NCI-H1417 treated with DMSO at 0.1 percent for 48 hours (cell line): ENCODE results near the gene HAO2.
"Not testable (repeated sequence)": the region's sequence is repeated elsewhere in the genome, so short reads cannot be mapped to it uniquely, and the experiment has no call there.

Experiments used
- DNase-seq: peaks from one replicate; lab custom pipeline; 2025; lab: John Stamatoyannopoulos, UW

The HAO2 gene

GRCh38 chr1:119345398-119345797 lies 23.2 kb upstream of the HAO2 start:
- no peak for DNase-seq

GRCh38 chr1:119347858-119348257 lies 20.7 kb upstream of the HAO2 start:
- DNase-seq, result no peak

GRCh38 chr1:119348941-119349340 lies 19.6 kb upstream of the HAO2 start:
- DNase-seq, result no peak

GRCh38 chr1:119350866-119351265 lies 17.7 kb upstream of the HAO2 start:
- not testable (repeated sequence) for DNase-seq

DNA sequence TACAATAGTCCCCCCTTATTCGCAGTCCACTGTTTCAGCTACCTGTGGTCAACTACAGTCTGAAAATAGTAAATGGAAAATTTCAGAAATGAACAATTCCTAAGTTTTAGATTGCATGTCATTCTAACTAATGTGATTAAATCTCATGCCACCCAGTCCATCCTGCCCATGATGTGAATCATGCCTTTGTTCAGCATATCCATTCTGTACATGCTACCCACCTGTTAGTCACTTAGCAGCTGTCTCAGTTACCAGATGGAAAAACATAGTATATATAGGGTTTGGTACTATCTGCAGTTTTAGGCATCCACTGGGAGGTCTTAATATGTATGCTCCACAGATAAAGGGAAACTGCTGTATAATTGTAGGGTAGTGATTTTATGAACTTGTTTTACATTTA lies 16.6 kb upstream of the HAO2 start:
- DNase-seq, result no peak

DNA sequence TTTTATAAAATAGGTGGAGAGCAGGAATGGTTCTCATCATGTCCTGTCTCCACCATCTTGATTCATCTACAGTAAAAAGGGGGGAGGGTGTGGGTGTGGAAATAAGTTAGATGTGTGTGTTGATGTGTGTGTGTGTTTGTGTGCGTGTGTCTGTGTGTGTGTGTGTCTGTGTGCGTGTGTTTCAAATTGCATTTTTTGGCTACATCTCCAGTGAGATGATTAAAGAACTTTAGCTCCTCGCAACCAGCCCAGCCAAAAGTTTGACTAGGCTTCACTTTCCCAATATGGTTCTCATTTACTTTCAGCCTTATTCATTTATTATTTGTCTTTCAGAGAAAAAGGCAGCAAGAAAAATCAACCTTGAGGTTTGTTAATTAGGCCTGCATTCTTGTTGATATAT lies 14.7 kb upstream of the HAO2 start:
- DNase-seq, result no peak

DNA sequence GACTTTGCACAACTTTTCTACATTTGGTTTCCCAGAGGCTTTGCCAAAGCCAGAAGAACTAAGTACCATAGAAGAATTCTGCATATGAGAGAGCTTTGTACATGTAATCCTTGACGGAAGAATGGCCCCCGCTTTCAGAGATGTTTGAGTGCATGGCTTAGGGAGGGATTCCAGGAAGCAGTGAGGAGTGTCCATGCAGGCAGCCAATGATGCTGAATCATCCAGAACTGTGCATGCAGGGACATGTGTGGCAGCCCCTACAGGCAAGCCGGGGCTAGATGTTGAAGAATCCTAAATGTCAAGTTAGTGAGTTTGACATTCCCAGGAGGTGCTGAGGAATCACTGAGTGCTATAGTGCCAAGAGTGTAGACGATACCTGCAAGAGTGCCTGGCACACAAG lies 9.9 kb upstream of the HAO2 start:
- DNase-seq, result no peak

DNA sequence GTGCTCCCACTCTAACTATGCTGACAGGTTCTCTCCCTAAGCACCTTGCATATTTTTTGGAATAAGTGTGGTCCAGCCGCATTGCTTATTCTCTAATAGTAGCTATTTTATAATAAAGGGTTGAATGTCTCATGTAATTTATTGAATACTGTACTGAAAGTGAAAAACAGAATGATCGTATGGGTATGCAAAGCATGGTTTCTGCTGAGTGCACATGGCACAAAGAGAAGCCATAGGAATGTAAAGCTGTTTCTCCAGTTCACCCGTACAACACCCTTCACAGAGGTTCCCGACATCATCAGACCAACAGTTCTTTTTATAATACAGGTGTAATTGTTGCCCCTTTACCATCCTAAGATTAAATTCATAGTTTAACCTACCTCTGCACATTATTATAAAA lies 8.9 kb upstream of the HAO2 start:
- no peak for DNase-seq

DNA sequence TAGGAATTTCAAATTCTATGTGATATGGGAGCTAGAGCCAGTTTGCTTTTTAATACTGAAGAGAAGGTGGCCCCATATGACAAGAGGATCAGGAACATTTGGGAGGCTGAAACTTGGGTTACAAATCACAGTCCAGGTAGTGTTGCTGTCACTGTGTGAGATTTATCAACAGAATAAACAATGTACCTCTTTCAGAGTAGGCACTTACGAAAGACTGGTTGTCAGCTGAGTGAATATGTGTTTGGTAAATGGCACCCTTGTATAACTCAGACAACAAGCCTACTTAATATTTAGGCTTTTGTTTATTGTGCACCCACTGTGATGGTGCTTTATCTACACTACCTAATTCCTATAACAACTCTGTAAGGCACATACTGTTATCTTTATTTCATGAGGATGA lies 7.4 kb upstream of the HAO2 start:
- DNase-seq, result no peak

GRCh38 chr1:119361620-119362344 lies 6.8 kb upstream of the HAO2 start:
- no peak for DNase-seq

DNA sequence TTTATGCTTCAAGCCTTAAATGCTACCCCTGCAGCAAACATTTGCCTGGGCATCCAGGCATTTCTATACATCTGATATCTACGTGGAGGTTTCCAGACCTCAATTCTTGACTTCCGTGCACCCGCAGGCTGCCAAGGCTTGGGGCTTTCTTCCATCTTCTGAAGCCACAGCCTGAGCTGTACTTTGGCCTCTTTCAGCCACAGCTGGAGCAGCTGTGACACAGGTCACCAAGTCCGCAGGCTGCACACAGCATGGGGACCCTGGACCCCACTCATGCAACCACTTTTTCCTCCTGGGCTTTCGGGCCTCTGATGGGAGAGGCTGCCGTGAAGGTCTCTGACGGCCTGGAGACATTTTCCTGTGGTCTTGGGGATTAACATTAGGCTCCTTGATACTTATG lies 5.4 kb upstream of the HAO2 start:
- no peak for DNase-seq

GRCh38 chr1:119364640-119365039 lies 3.9 kb upstream of the HAO2 start:
- no peak for DNase-seq

- no peak for DNase-seq
These were observed 2.2 kb upstream of the HAO2 start for GRCh38 chr1:119366424-119366823.

DNA sequence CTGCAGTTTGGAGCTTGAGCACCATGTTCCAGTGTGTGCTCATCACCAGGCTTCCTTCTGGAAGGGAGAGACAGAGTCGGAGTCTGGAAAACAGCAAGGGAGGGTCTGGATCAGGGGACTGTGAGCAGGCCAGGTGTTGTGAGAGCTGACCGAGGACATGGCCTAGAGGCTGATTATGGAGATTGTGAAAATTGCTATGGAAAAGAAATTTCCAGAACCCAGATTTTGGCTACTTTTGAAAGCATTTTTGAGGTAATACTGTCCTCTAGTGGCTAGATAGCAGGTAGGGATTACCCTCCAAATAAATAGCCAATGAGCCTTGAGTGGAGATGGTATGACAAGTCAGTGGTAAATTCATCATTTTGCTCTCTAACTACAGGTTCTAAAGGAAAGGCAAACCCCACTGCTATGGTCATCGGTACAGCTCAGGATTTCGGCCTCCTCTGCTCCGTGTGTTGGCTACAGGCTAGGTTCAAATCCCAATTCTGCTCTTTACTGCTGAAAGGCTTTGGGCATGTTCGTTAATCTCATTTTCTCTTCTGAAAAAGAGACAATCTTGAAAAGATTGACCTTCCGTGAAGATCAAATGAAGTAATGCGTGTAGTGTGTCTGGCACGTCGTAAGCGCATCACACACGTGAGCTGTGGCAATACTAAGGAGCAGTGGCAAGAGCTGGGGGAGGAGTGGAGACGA lies 1.0 kb upstream of the HAO2 start:
- DNase-seq, result no peak

DNA sequence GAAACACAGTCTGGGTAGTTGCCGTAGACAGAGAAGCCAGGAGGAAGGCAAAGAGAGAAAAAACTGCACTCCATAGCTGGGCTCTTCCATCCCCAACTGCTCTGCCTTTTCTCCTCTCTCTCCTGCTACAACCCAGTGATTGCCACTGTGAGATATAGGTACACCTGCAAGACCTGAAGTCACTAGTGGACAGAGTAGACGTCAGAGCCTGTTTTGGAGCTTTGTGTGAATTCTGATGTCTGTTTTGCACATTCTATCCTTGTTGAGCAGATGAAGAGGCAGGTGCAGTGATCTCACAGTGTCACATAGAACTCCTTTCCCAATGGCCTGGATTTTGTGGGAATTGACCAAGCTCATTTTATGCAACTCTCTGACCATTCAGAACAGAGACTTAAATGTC lies 2.2 kb downstream of the HAO2 start:
- no peak for DNase-seq

GRCh38 chr1:119371815-119372214 lies 3.2 kb downstream of the HAO2 start:
- no peak for DNase-seq

DNA sequence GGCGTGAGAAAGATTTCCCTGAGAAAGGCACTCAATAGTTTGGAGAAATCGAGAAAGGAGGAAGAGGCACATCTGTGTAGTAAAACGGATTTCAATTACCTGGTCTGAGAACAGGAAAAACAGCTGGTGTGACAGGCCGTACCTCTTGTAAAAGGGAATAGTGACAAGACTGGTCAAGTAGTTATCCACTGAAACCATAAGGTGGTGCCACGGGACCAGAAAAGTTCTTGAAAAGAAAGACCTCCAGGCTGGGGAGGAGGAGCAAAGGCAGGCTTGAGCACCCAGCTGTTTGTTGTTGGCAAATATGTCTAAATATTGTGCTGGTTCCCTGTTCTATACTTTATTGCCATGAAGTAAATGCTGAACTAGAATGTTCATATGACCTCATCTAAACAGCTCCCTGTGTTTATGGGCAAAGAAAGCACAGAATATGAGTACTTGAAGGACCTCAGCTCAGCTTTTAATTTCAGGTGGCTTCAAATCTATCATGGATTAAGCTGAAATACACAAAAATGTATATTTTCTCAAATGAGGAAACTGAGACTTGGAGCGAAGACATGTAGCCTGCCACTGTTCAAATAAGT lies 4.0 kb downstream of the HAO2 start:
- DNase-seq, result no peak

DNA sequence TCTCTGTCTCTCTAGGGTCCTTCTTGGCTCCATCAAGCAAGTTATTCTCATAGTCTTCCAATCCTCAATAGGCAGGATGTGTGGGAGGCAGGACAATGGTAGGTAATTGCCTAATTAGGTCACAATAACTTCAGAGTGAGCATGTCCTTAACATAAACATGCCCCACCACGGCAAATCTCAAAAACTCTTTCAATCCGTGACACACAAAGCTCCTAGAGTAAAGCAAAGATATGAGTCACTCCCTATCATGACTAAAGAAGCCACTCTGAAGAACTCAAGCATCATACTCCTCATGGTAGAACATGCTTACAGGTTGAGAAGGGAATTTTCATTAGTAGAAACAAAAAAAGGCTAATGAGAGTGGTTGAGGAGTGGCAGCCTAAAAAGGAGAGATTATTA lies 4.9 kb downstream of the HAO2 start:
- DNase-seq, result no peak

- no peak for DNase-seq
These were observed 5.8 kb downstream of the HAO2 start for GRCh38 chr1:119374208-119374874.

DNA sequence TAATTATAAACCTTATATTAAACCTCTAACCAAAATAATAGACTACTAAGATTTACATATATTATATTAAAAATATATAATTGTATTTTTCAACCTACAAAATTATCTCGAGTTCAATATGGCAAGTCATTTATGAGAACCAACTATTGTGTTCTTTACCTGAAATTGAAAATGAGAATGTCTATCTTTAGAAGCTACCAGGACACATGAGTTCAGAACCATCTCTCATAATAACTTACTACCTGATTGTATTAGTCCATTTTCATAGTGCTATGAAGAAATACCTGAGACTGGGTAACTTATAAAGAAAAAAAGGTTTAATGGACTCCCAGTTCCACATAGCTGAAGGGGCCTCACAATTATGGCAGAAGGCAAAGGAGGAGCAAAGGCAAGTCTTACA lies 6.8 kb downstream of the HAO2 start:
- DNase-seq, result no peak

- no peak for DNase-seq
These were observed 8.0 kb downstream of the HAO2 start for GRCh38 chr1:119376594-119376993.

GRCh38 chr1:119377594-119377993 lies 9.0 kb downstream of the HAO2 start:
- not testable (repeated sequence) for DNase-seq

DNA sequence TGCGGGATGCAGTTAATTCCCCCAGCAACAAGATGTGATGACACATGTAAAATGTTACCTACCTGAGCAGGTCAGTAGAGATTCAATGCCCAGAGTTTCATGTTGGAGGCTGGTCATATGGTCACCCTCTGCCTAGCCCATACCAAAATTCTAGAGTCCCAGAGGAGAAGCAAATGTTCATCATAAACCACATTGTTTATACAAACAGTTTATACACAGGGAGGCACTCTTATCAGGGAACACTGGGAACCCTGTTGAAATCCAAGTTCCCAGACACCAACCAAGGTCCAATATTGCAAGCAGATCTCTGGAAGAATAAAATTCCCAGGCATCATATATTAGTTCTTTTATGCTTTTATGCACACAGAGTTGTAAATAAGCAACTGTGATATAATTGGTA lies 10.5 kb downstream of the HAO2 start:
- no peak for DNase-seq
